ENCODE data around the gene LRBA. TPM values are rescaled to one million over a fixed set of nuclear protein-coding genes. Genes with fewer than 3 reads are reported as not detected.

The LRBA gene
- total RNA-seq, 1 experiment from 2014 or later = 69.1 TPM

DNA sequence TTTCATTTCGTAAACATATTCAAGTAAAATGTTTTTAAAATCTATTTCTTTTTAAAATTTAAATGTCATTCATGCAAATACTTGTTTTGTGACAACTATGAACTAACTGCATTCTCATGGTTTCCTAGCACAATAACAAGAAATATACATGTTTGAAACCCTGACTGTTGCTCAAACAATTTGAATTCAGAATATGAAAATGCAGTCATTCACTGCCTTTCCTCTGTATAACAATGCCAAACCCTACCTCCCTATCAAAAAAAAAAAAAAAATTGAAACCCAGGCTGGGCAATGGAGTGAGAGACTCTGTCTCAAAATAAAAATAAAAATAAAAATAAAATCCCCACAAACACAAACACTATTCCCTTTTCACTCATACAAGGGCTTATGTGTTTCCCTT lies 391.0 kb downstream of the LRBA start:
- Mint-ChIP-seq H3K9me3 (peaks cover 5% of the 10 kb centered on the region), H3K4me3 (no peak overlapping the region), H3K27me3 (ENCODE audit: low read depth) (no peaks in the 10 kb centered on the region), H3K27ac (no peak overlapping the region), H3K36me3 (0 out of 2 replicates have a peak, but pooled peaks cover 3% of the 10 kb centered on the region), H3K4me1 (peaks cover 20% of the 10 kb centered on the region)
- ChIA-PET POLR2A (no interaction called here), CTCF (no interaction called here)
- no peak for TF ChIP-seq ZNF219 (CRISPR knock-in tag; IDR thresholded peaks at IDR 0.05; ENCODE audit: borderline replicate concordance)
- TF ChIP-seq, protein P1, sequence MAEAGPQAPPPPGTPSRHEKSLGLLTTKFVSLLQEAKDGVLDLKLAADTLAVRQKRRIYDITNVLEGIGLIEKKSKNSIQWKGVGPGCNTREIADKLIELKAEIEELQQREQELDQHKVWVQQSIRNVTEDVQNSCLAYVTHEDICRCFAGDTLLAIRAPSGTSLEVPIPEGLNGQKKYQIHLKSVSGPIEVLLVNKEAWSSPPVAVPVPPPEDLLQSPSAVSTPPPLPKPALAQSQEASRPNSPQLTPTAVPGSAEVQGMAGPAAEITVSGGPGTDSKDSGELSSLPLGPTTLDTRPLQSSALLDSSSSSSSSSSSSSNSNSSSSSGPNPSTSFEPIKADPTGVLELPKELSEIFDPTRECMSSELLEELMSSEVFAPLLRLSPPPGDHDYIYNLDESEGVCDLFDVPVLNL (CRISPR knock-in tag; IDR thresholded peaks at IDR 0.05; ENCODE audit: borderline replicate concordance, low read depth) = no peak
- TF ChIP-seq, protein P2, sequence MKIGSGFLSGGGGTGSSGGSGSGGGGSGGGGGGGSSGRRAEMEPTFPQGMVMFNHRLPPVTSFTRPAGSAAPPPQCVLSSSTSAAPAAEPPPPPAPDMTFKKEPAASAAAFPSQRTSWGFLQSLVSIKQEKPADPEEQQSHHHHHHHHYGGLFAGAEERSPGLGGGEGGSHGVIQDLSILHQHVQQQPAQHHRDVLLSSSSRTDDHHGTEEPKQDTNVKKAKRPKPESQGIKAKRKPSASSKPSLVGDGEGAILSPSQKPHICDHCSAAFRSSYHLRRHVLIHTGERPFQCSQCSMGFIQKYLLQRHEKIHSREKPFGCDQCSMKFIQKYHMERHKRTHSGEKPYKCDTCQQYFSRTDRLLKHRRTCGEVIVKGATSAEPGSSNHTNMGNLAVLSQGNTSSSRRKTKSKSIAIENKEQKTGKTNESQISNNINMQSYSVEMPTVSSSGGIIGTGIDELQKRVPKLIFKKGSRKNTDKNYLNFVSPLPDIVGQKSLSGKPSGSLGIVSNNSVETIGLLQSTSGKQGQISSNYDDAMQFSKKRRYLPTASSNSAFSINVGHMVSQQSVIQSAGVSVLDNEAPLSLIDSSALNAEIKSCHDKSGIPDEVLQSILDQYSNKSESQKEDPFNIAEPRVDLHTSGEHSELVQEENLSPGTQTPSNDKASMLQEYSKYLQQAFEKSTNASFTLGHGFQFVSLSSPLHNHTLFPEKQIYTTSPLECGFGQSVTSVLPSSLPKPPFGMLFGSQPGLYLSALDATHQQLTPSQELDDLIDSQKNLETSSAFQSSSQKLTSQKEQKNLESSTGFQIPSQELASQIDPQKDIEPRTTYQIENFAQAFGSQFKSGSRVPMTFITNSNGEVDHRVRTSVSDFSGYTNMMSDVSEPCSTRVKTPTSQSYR (CRISPR knock-in tag; IDR thresholded peaks at IDR 0.05) = no peak
- ATAC-seq (no peak), DNase-seq (ENCODE audit: low spot score) (no peak)

DNA sequence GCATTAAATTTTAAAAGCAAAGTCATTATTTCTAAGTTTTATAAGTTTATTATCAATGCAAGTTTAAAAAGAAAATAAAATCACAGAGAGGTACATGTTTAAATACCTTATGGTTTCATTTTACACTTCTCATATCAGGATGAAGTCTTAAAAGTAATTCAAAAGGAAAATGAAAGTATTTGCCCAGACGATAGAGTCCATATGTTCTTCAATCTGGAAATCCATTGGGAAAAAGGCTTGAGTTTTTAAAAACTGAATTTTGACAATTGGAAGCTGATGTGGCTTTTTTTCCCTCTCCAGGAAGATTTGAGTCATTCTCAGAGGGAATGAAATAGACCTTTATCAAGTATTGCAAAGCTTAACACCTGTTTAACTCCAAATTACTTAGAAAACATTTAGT lies 396.0 kb downstream of the LRBA start:
- no peak for ATAC-seq
- Mint-ChIP-seq H3K27me3 (ENCODE audit: low read depth) (no peaks in the 10 kb centered on the region), H3K36me3 (0 out of 2 replicates have a peak, but pooled peaks cover 3% of the 10 kb centered on the region), H3K27ac (no peak overlapping the region), H3K4me3 (no peak overlapping the region), H3K9me3 (peaks cover 5% of the 10 kb centered on the region), H3K4me1 (peaks cover 11% of the 10 kb centered on the region)
- DNase-seq (ENCODE audit: low spot score) = no peak
- TF ChIP-seq SOX15 (CRISPR knock-in tag; IDR thresholded peaks at IDR 0.05) = no peak
- TF ChIP-seq GABPB1 (CRISPR knock-in tag; IDR thresholded peaks at IDR 0.05) = no peak
- TF ChIP-seq, protein P3, sequence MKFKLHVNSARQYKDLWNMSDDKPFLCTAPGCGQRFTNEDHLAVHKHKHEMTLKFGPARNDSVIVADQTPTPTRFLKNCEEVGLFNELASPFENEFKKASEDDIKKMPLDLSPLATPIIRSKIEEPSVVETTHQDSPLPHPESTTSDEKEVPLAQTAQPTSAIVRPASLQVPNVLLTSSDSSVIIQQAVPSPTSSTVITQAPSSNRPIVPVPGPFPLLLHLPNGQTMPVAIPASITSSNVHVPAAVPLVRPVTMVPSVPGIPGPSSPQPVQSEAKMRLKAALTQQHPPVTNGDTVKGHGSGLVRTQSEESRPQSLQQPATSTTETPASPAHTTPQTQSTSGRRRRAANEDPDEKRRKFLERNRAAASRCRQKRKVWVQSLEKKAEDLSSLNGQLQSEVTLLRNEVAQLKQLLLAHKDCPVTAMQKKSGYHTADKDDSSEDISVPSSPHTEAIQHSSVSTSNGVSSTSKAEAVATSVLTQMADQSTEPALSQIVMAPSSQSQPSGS (CRISPR knock-in tag; IDR thresholded peaks at IDR 0.05; ENCODE audit: borderline replicate concordance, low read depth) = no peak
- TF ChIP-seq, protein P4, sequence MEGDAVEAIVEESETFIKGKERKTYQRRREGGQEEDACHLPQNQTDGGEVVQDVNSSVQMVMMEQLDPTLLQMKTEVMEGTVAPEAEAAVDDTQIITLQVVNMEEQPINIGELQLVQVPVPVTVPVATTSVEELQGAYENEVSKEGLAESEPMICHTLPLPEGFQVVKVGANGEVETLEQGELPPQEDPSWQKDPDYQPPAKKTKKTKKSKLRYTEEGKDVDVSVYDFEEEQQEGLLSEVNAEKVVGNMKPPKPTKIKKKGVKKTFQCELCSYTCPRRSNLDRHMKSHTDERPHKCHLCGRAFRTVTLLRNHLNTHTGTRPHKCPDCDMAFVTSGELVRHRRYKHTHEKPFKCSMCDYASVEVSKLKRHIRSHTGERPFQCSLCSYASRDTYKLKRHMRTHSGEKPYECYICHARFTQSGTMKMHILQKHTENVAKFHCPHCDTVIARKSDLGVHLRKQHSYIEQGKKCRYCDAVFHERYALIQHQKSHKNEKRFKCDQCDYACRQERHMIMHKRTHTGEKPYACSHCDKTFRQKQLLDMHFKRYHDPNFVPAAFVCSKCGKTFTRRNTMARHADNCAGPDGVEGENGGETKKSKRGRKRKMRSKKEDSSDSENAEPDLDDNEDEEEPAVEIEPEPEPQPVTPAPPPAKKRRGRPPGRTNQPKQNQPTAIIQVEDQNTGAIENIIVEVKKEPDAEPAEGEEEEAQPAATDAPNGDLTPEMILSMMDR (IDR thresholded peaks at IDR 0.05) = no peak
- TF ChIP-seq, protein P5, sequence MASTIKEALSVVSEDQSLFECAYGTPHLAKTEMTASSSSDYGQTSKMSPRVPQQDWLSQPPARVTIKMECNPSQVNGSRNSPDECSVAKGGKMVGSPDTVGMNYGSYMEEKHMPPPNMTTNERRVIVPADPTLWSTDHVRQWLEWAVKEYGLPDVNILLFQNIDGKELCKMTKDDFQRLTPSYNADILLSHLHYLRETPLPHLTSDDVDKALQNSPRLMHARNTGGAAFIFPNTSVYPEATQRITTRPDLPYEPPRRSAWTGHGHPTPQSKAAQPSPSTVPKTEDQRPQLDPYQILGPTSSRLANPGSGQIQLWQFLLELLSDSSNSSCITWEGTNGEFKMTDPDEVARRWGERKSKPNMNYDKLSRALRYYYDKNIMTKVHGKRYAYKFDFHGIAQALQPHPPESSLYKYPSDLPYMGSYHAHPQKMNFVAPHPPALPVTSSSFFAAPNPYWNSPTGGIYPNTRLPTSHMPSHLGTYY (CRISPR knock-in tag; IDR thresholded peaks at IDR 0.05) = no peak
- no peak for TF ChIP-seq PRRX2 (CRISPR knock-in tag; IDR thresholded peaks at IDR 0.05)
- TF ChIP-seq, protein P6, sequence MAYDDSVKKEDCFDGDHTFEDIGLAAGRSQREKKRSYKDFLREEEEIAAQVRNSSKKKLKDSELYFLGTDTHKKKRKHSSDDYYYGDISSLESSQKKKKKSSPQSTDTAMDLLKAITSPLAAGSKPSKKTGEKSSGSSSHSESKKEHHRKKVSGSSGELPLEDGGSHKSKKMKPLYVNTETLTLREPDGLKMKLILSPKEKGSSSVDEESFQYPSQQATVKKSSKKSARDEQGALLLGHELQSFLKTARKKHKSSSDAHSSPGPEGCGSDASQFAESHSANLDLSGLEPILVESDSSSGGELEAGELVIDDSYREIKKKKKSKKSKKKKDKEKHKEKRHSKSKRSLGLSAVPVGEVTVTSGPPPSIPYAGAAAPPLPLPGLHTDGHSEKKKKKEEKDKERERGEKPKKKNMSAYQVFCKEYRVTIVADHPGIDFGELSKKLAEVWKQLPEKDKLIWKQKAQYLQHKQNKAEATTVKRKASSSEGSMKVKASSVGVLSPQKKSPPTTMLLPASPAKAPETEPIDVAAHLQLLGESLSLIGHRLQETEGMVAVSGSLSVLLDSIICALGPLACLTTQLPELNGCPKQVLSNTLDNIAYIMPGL (CRISPR knock-in tag; IDR thresholded peaks at IDR 0.05) = no peak
- no peak for TF ChIP-seq ZNF396 (CRISPR knock-in tag; IDR thresholded peaks at IDR 0.05; ENCODE audit: borderline replicate concordance)
- TF ChIP-seq, protein P7, sequence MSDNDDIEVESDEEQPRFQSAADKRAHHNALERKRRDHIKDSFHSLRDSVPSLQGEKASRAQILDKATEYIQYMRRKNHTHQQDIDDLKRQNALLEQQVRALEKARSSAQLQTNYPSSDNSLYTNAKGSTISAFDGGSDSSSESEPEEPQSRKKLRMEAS (CRISPR knock-in tag; IDR thresholded peaks at IDR 0.05) = no peak
- TF ChIP-seq CBFB (CRISPR knock-in tag; IDR thresholded peaks at IDR 0.05; ENCODE audit: low read depth) = no peak
- ChIA-PET CTCF (no interaction called here), POLR2A (no interaction called here)
